ENCODE measurements around the gene MAGEA6.

- TF ChIP-seq CTCF (IDR thresholded peaks at IDR 0.05; ENCODE audit: extremely low read depth in 1 of 2, insufficient read depth in 1 of 2, low read depth in 1 of 2, low read length in 2 of 2) (no peak), POLR2A (IDR thresholded peaks at IDR 0.05; ENCODE audit: low read depth, low read length) (no peak), MAX (IDR thresholded peaks at IDR 0.05; ENCODE audit: insufficient read depth, insufficient read length) (no peak), JUN (IDR thresholded peaks at IDR 0.05; ENCODE audit: borderline replicate concordance, insufficient read depth, insufficient read length, low read depth) (no peak), GATA2 (IDR thresholded peaks at IDR 0.05; ENCODE audit: insufficient read depth, insufficient read length, low read depth, low read length) (no peak)
Observed at GRCh38 chrX:152818356-152818755, 48.9 kb upstream of the MAGEA6 start.

All from endothelial cell of umbilical vein (primary cell).